Medulla oblongata (tissue), 1 donor: ENCODE measurements around the gene HOXB7.
A peak's percentile ranks its signal among the peaks of the same experiment; 100 is the strongest.

Experiments used
- DNase-seq: peaks from one replicate; pipeline ENCODE4 v3.0.0-alpha.2; 2015; ENCODE audit errors: extremely low spot score

The HOXB7 gene

GRCh38 chr17:48636177-48637018 is 25.6 kb upstream of the HOXB7 start:
- DNase-seq: peak; percentile 57

- no peak for DNase-seq
These were observed 23.8 kb upstream of the HOXB7 start for GRCh38 chr17:48634493-48635208.

DNA sequence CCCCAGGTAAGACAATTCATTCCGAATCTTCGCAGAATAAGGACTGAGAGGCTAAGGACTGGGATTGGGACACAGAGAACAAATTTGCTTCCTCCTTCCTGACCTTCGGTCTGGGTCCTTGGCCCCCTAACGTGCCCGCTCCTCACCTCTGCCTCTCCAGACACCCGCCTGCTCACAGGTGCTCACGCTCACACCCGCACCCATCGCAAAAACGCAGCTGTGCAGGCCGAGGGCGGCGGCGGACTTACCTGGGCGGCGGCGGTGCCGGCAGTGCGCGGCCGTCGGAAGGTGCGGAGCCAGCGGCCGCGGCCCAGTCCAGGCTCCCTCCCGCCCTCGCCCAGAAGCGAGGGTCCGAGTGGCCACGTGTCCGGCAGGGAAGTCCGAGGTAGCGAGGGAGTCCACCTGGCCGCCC is 22.5 kb upstream of the HOXB7 start:
- DNase-seq: no peak

DNA sequence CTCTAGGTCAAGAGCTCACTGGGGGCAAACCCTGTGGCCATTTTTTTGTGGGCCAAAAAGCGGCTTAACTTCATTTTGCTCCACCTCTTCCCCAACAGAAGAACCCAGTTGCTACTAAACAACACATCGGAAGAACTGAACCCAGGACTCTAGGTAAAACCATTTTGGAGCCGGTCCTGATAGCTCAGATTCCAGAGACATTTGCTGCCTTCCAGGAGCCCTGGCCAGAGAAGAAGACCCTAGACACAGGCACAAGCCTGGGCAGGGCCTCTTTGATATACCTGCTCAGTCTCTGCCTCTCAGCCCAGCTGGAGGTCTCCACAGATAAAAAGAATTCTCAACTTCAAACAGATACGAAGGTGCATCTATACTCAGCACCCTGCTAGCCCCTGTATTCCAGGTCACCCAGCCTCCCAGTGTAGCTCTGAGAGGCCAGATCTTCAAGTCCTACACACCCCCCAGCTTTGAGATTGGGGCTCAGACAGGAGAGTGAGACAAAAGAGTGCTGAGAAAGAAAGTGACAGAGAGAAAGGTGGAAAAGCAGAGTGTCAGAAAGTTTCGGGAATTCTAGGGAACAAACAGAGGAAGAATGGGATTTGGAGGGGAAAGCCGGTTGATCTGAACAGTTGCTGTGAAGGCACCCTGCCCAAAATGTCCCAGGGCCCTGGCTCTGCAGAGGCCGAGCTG is 21.9 kb upstream of the HOXB7 start:
- DNase-seq: no peak

DNA sequence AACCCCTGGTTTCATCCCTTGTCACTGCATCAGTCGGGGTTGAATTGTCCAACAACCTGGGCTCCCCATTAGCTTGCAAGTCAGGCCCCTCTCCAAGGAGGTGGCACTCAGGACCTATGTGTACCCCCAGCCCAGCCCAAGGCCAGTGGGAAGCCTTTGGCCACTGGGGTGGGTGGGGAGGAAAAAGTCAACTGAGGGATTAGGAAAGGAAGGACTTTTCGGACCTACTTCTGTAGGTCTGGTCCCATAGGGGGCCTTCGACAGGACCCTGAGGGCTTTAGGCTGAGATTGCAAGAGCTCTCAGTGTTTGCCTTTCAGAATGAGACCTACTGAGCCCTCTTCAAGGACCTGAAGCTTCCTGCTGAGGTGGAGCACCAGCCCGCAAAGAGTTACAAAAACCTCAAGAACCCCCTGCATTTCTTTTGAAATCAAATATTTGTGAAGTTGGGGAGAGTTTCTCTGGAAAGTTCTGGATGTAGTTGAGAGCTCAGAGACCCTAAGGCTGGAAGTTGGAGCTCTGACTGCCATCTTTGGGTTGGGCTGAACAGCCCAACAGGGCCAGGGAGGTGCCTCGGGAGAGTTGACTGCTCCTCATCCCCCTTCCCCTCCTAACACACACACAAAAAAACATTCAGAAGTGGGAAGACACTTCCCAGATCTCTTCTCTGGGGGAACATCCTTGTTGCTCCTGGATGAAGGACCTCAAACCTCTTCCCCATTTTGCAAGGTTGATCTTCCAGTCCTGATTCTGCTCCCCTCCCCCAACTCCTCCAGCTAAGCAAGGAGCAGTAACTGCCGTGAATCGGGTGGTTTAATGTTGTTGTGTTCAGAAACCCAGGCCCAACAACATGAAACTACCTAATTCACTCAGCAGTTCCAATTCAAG is 21.1 kb upstream of the HOXB7 start:
- DNase-seq: no peak

DNA sequence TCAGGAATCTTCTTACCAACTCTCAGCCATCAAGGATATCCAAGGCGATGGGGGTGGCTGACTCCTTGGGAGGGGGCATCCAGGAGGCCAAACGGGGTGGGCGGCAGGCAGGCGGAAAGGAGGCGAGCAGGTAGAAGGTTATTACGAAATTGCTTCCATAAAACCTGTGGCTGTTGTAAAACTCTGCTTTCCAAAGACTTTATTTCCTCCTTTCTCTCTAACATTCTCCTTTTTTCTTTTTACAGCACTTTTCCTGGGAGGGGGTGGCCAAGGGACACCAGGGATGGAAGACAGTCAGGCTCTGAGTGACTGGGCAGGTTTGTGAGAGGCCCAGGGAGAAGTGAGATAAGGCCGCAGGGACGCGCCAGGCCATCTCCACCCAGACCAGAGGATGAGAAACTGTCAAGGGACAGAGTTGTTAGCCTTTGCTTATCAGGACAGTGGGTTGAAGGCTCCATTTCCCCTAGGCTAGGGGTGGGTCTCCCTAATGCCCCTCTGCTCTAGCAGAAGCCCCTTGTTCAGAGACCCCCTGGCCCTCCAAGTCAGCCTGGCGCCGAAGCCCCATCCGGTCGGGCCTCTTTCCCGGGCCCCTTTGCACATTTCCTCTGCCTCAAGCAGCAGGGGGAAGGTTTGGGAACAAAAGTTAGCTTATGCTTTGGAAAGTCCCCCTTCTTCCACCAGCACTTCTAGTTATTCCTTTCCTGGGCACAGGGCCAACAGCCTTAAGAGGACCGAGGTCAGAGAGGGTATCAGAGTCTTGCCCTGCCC is 20.3 kb upstream of the HOXB7 start:
- no peak for DNase-seq

DNA sequence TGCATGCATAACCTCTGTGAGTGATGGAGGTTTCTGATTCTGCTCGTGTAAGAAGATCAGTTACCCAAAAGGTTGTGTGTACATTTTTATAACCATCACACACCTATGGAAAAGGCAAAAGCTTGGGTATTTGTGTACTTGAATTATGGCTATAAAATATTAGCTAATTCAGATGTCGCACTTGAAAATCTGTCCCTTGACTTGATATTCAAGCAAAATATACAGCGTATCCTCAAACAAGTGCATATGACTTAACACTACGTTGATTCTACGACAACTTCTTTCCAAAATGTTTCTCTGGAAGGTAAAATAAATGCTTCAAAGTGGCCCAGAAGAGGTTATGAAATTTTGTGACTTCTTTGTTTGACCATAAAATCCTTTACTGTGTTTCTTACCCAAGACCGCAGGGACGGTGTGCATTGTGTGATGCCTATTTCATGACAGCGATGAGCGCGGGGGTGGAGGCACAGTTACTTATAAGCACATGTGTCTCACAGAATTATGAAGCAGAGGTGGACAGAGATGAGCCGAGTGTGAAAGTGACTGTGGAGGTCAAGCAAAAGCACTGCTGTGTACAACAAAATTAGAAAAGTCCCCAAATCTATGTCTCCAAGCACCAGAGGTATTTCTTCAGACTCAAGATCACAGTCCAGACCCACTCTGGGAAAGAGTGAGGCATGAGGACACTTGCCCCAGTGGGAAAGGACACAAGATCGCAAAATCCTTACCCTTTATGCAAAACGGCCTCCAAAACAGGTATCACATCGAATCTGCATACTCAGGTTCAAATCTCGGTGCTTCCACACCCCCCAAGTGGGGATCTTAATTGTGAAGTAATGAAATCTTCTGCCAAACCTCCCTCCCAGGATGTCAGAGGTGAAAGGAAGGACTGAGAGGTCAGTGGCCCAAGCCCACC is 19.4 kb upstream of the HOXB7 start:
- no peak for DNase-seq

DNA sequence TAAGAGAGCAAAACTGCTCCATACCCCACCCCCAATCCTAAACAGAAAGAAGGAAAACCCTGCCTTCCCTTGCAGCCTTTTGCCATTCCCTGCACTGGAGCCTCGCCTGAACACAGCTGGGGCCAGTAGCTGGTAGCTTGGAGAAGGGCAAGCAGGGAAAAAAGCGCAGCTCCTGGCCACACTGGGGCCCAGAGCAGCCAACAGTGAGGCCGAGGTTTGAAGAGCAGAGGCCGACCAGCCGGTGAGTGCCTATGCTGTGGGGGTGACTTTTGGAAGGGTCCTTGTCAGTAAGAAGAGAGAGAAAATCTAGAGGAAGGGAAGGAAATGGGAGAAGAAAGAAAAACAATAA is 18.6 kb upstream of the HOXB7 start:
- DNase-seq: no peak

DNA sequence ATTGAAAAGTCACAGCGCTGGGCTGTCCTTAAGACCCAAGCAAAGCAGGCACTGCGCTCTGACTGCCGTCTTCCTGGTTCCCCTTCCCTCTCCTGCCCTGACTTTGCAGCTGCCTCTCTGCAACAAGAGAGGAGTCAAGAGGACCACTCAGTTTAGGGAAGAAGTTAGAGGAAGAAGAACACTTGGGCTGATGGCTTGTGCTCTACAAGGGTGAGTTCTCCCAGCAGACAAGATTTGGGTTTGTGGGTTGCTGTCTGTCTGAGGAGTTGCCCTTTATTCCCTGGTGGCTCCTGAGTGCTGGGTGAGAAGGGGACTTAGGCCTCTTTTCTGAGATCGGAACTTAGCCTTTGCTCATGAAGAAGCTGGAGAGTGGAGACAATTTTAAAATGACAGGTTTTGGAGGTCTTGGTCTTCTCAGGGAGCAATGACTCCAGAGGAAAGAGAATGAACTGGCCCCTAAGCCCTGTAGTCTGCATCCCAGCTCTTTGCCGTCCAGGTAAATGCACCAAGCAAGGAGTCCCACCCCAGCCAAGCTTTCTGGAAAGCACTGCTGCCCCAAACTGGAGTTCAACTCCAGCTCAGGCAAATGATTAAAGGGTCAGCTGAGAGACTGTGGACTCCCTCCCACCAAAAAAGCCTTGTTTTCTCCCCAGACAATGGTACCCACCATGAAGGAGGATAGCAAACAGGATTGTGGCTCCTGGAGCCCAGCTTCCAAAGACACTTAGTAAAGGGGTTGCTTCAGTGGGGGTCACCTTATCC is 18.0 kb upstream of the HOXB7 start:
- DNase-seq: no peak

- no peak for DNase-seq
These were observed 17.1 kb upstream of the HOXB7 start for GRCh38 chr17:48627623-48628521.

- no peak for DNase-seq
These were observed 16.3 kb upstream of the HOXB7 start for GRCh38 chr17:48627118-48627597.

DNA sequence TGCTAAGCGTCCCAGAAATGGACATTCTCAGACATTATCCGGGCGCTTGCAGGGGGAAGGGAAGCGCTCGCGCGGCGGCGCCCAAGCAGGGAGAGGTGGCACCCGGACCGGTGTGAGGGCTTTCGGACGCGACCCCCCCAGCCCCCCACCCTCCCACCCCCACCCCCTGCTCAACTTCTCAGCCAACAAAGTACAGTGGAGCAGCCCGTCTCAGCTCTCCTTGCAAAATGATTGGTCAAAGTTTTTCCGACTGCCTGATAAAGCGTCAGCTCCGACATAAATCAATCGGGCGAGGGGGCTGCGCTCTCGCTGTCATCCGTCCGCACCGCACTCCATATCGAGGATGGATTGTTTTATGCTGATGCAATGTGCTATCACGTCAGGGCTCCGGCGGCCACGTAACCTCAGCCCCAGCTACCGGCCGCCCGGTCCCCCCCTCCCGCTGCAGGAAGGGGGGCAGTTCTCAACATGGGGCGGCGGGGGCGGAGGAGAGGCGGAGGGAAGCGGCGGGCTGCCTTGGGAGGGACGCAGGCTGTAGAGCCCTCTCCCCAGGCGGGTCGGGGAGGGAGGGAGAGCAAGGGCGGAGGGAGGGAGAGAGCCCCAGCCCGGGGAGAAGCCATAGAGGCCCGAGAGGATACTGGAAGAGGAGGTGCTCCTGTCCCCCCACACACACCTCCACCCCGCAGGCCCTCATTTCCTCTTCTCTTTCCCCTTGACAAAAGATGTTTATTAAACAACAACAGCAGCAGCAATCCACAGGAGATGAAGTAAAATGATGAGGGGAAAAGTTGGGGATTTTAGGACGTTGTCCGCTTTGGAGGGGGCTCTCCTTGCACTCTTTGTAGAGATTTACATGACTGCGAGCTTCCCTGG is 15.7 kb upstream of the HOXB7 start, which contains the start of gene HOXB9:
Gene HOXB9, minus strand, starts transcription at position 114 of the 873 bp plus-strand sequence. Its CDS starts 89 bp downstream, at position 25.
- no peak for DNase-seq

GRCh38 chr17:48625495-48626244 is 14.9 kb upstream of the HOXB7 start:
- DNase-seq: no peak

DNA sequence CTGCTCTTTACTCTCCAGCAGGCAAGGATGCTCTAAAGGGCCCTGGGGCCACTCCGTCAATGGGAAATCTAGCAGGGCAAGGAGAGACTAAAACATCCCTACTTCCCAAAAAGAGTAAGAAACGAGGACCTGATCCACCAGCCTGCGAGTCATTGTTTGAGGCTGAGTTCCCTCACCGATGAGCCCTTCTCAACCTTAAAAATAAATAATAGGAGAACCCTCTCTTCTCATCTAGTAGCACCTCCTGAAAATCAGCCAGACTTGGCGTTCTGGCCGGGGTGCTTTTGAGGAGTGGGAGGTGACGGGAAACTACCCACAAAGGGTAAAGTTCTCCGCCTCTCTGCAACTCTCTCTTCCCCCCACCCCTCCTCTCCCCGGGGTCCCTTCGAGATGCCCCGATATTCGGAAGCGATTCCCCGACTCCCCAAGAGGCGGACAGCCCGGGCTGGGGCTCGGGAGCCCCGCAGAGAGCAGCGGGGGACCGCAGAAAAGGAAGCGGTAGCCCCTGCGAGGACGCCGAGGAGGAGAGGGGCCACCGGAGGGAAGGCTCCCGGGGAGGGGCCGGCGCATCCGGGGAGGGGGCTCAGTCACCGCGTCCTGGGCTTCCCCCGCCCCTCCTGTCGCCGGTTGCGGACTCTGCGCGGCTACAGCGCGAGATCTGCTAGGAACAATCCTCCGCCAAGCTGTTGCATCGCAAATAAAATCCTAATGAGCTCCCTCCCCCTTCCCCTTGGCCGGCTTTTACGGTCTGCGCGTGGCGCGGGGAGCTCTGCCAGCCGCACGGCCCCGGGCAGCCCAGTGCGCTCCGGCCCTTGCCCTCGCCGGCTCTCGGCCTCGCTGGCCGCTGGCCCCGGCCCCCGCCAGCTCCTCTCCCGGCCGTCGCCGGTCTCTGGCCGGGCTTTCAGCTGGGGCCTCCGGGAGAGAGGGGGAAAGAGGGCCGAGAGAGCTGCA is 14.0 kb upstream of the HOXB7 start:
- no peak for DNase-seq

- DNase-seq: no peak
These were observed 13.3 kb upstream of the HOXB7 start for GRCh38 chr17:48624118-48624517.
